Measurements from ENCODE around the gene ZCCHC17.

- TF ChIP-seq POLR2A (IDR thresholded peaks at IDR 0.05; ENCODE audit: low read length): no peak
- TF ChIP-seq GATA1 (IDR thresholded peaks at IDR 0.05; ENCODE audit: low read depth, low read length): no peak
Measured at GRCh38 chr1:31376375-31377134, 79.7 kb downstream of the ZCCHC17 start.

All from erythroblast (primary cell).